Measurements from ENCODE around the gene ITGB3BP. TPM values are rescaled to one million over a fixed set of nuclear protein-coding genes. Genes with fewer than 3 reads are reported as not detected.

Gene ITGB3BP
- total RNA-seq, 4 donors from 2014 or later: 3.5 to 19.9 (median 6.1) TPM

GRCh38 chr1:63411066-63411465, 112.0 kb downstream of the ITGB3BP start:
- TF ChIP-seq CTCF (IDR thresholded peaks at IDR 0.05): no peak
- no peak for ATAC-seq (ENCODE audit: low FRiP score)
- DNase-seq (ENCODE audit: low spot score): no peak

- no peak for ATAC-seq (ENCODE audit: low FRiP score)
- no peak for TF ChIP-seq CTCF (IDR thresholded peaks at IDR 0.05)
- DNase-seq (ENCODE audit: low spot score): no peak
Observed at GRCh38 chr1:63408331-63408730, 114.7 kb downstream of the ITGB3BP start.

GRCh38 chr1:63407002-63407401, 116.0 kb downstream of the ITGB3BP start:
- ATAC-seq (ENCODE audit: low FRiP score): no peak
- DNase-seq (ENCODE audit: low spot score): no peak
- no peak for TF ChIP-seq CTCF (IDR thresholded peaks at IDR 0.05)

GRCh38 chr1:63405987-63406386, 117.0 kb downstream of the ITGB3BP start:
- DNase-seq (ENCODE audit: low spot score) (no peak), ATAC-seq (ENCODE audit: low FRiP score) (no peak)
- no peak for TF ChIP-seq CTCF (IDR thresholded peaks at IDR 0.05)

- ATAC-seq (ENCODE audit: low FRiP score) (no peak), DNase-seq (ENCODE audit: low spot score) (no peak)
- no peak for TF ChIP-seq CTCF (IDR thresholded peaks at IDR 0.05)
Observed at GRCh38 chr1:63405021-63405420, 118.0 kb downstream of the ITGB3BP start.

- no peak for DNase-seq (ENCODE audit: low spot score)
- no peak for ATAC-seq (ENCODE audit: low FRiP score)
- TF ChIP-seq CTCF (IDR thresholded peaks at IDR 0.05): no peak
Observed at GRCh38 chr1:63403386-63403785, 119.6 kb downstream of the ITGB3BP start.

GRCh38 chr1:63401945-63402344, 121.1 kb downstream of the ITGB3BP start:
- no peak for TF ChIP-seq CTCF (IDR thresholded peaks at IDR 0.05)
- DNase-seq (ENCODE audit: low spot score) (no peak), ATAC-seq (ENCODE audit: low FRiP score) (no peak)

Small RNA genes lying within 50 kb of the gene (small RNA-seq; reads per million reads assigned to genes)
- gene RF02105: not detected
- not detected for gene RF02106
- not detected for gene RF02107
- not detected for gene RF02108
- gene RF02109: not detected
- gene RF02110: not detected
- not detected for gene RN7SL488P
- not detected for gene RNU7-123P

Other genes starting within 250 kb of the ITGB3BP start
- under 1 TPM in 1 of 4 donors, not detected in 3; 0.63 TPM for gene FOXD3, start 200.7 kb downstream of the ITGB3BP start, total RNA-seq
- 10 to 100 TPM in 1 of 4 donors, 1 to 10 TPM in 3; 4.2 to 10.3 (median 8.8) TPM for gene ALG6, start 155.6 kb downstream of the ITGB3BP start, total RNA-seq
- 1 to 10 TPM; 1.9 to 6.1 (median 4.2) TPM for gene EFCAB7, start 300 bp upstream of the ITGB3BP start, total RNA-seq
- 100 to 1,000 TPM in 2 of 4 donors, 10 to 100 TPM in 2; 71.2 to 312 (median 162) TPM for gene PGM1, start 70.2 kb upstream of the ITGB3BP start, total RNA-seq